IPS-NIHi7 (cell line): ENCODE measurements around the gene SLC29A4.

Source experiments
- DNase-seq: peaks from one replicate; pipeline ENCODE4 v3.0.0; 2012; ENCODE audit warnings: mixed read lengths; ENCODE audit errors: extremely low spot score

Gene SLC29A4

GRCh38 chr7:5352440-5353010 lies 69.8 kb downstream of the SLC29A4 start:
- DNase-seq, result no peak

- peak; percentile 85 for DNase-seq
Measured at GRCh38 chr7:5354460-5355232, 71.9 kb downstream of the SLC29A4 start.
